Smooth muscle cell (in vitro differentiated cells): ENCODE measurements around the gene IKZF4. TPM values are rescaled to one million over a fixed set of nuclear protein-coding genes. Genes with fewer than 3 reads are reported as not detected.
"Not testable (repeated sequence)": the region's sequence is repeated elsewhere in the genome, so short reads cannot be mapped to it uniquely, and the experiment has no call there.

Source experiments
- DNase-seq: peaks from one replicate; lab custom pipeline; 2025; ENCODE audit not compliant: unreplicated experiment; lab: John Stamatoyannopoulos, UW
- H2AFZ ChIP-seq: fragments of 200-600 bp; sonication (generic); 2 replicates; pipeline ENCODE4 v1.6.0; 2016; ENCODE audit warnings: antibody characterized with exemption, low read depth, mild to moderate bottlenecking
- H3F3A ChIP-seq: fragments of 200-600 bp; sonication (generic); 2 replicates; pipeline ENCODE4 v1.6.0; 2017; ENCODE audit warnings: antibody characterized with exemption, low read depth
- H3K27ac ChIP-seq: fragments of 200-600 bp; sonication (generic); 2 replicates; pipeline ENCODE4 v1.5.1; 2016; ENCODE audit warnings: low read depth, mild to moderate bottlenecking
- H3K27me3 ChIP-seq: fragments of 200-600 bp; sonication (generic); 2 replicates; pipeline ENCODE4 v1.6.1; 2016; ENCODE audit warnings: low read depth, mild to moderate bottlenecking
- H3K36me3 ChIP-seq: fragments of 200-600 bp; sonication (generic); 2 replicates; pipeline ENCODE4 v1.5.1; 2016; ENCODE audit warnings: low read depth
- H3K4me1 ChIP-seq: fragments of 200-600 bp; sonication (generic); 2 replicates; pipeline ENCODE4 v1.5.1; 2016; ENCODE audit warnings: low read depth
- H3K4me2 ChIP-seq: fragments of 200-600 bp; sonication (generic); 2 replicates; pipeline ENCODE4 v1.6.0; 2016; ENCODE audit warnings: mild to moderate bottlenecking
- H3K4me3 ChIP-seq: fragments of 200-600 bp; sonication (generic); 2 replicates; pipeline ENCODE4 v1.5.1; 2016; ENCODE audit warnings: mild to moderate bottlenecking
- H3K79me2 ChIP-seq: fragments of 200-600 bp; sonication (generic); 2 replicates; pipeline ENCODE4 v1.6.0; 2016; ENCODE audit warnings: low read depth, mild to moderate bottlenecking
- H3K9ac ChIP-seq: fragments of 200-600 bp; sonication (generic); 2 replicates; pipeline ENCODE4 v1.6.0; 2016; ENCODE audit warnings: low read depth
- H3K9me3 ChIP-seq: fragments of 200-600 bp; sonication (generic); replicated peaks from 2 replicates; pipeline ENCODE4 v1.5.1; 2016; ENCODE audit warnings: low read depth
- H4K20me1 ChIP-seq: fragments of 200-600 bp; sonication (generic); 2 replicates; pipeline ENCODE4 v1.6.0; 2016; ENCODE audit warnings: low read depth
- CTCF ChIP-seq: fragments of 200-600 bp; sonication (generic); IDR thresholded peaks from 2 replicates; pipeline ENCODE4 v1.5.1; 2017; ENCODE audit warnings: borderline replicate concordance, mild to moderate bottlenecking, antibody characterized with exemption; ENCODE audit not compliant: insufficient read depth, poor library complexity, severe bottlenecking
- WGBS: methylation state at CpG from one replicate; pipeline ENCODE4 v1.1.7; 2016; ENCODE audit warnings: low lambda C conversion rate; 5-methylcytosine and 5-hydroxymethylcytosine counted together
- polyA plus RNA-seq: library from polyadenylated mRNA; unstranded; fragments of >200 nt; fragmentation: Nextera tagmentation; extraction: Ambion mirVana; gene quantifications from 2 replicates; pipeline ENCODE4 v1.2.1, GENCODE V29; 2016
- total RNA-seq: library from RNA; depleted of rRNA; stranded (reverse); fragments of >200 nt; gene quantifications from 2 replicates; pipeline ENCODE4 v1.2.3, GENCODE V29; 2014

IKZF4 gene
- total and polyA plus RNA-seq, 2 experiments from 2014 or later: 4.2 to 5.4 TPM

- DNase-seq: no peak
- Histone ChIP-seq H3K9ac (no peak overlapping the region), H3K4me1 (peaks cover 5% of the 10 kb centered on the region), H3K79me2 (peaks cover 5% of the 10 kb centered on the region), H3K36me3 (no peaks in the 10 kb centered on the region), H4K20me1 (no peaks in the 10 kb centered on the region), H3K9me3 (no peaks in the 10 kb centered on the region), H3K27ac (no peak overlapping the region), H3K4me3 (no peak overlapping the region), H2AFZ (no peak overlapping the region), H3F3A (peaks cover 2% of the 10 kb centered on the region), H3K4me2 (no peak overlapping the region), H3K27me3 (no peaks in the 10 kb centered on the region)
- WGBS: 93% methylated on average over 7 of the region's 7 CpGs
- TF ChIP-seq CTCF: no peak
Measured at GRCh38 chr12:56001487-56002100, 19.2 kb upstream of the IKZF4 start.

GRCh38 chr12:56003376-56003775, 17.5 kb upstream of the IKZF4 start:
- H2AFZ ChIP-seq, H3K4me3 ChIP-seq, H3K36me3 ChIP-seq, H3K9ac ChIP-seq, H3K4me1 ChIP-seq, DNase-seq, H4K20me1 ChIP-seq, H3K9me3 ChIP-seq, H3K27ac ChIP-seq, H3K79me2 ChIP-seq, H3K27me3 ChIP-seq, H3K4me2 ChIP-seq, H3F3A ChIP-seq: not testable (repeated sequence)
- 87% methylated on average over 5 of the region's 5 CpGs for WGBS

- H3K79me2 ChIP-seq: no peaks in the 10 kb centered on the region
- 98% methylated on average over 10 of the region's 10 CpGs for WGBS
Measured at GRCh38 chr12:56004211-56004610, 16.6 kb upstream of the IKZF4 start.

More at GRCh38 chr12:56004211-56004610, 16.6 kb upstream of the IKZF4 start:
- Histone ChIP-seq H3F3A (no peaks in the 10 kb centered on the region), H3K4me1 (peaks cover 8% of the 10 kb centered on the region), H3K36me3 (no peaks in the 10 kb centered on the region), H4K20me1 (no peaks in the 10 kb centered on the region), H3K9me3 (no peaks in the 10 kb centered on the region), H3K27ac (no peak overlapping the region), H3K4me2 (no peak overlapping the region), H3K9ac (no peak overlapping the region), H3K27me3 (no peaks in the 10 kb centered on the region), H3K4me3 (no peak overlapping the region), H2AFZ (no peak overlapping the region)
- no peak for DNase-seq
- no peak for TF ChIP-seq CTCF
